ENCODE results near the gene HOXC11. TPM values are rescaled to one million over a fixed set of nuclear protein-coding genes. Genes with fewer than 3 reads are reported as not detected.

HOXC11 gene
- total and polyA plus RNA-seq, 2 of the 4 experiments (the other 2 are of a cell fraction), result not detected

GRCh38 chr12:54024127-54024526, 51.2 kb downstream of the HOXC11 start:
- WGBS, 2 experiments (ENCODE audit: extremely low coverage in 2 of 2, insufficient read length in 1 of 2), result 30% methylated on average over 10 of the region's 17 CpGs; no CpG with 5 or more reads in 1 of the 2 experiments
- Histone ChIP-seq H3K4me2 (ENCODE audit: low read depth, low read length) (no peak overlapping the region), H2BK5ac (ENCODE audit: low read depth, low read length, poor library complexity, severe bottlenecking) (no peak overlapping the region), H2AK5ac (ENCODE audit: low read depth, low read length) (no peak overlapping the region), H3K23ac (ENCODE audit: low read depth, low read length) (no peak overlapping the region), H4K8ac (ENCODE audit: low read depth in 2 of 2, low read length in 2 of 2) (no peak overlapping the region), H3K4me3 (ENCODE audit: insufficient read depth, low read depth, low read length) (no peak overlapping the region), H3K9ac (ENCODE audit: low read depth, low read length) (no peak overlapping the region), H2BK20ac (ENCODE audit: low read depth, low read length) (no peak overlapping the region), H2AFZ (replicated peaks; ENCODE audit: low read length, poor library complexity) (no peak overlapping the region), H4K20me1 (ENCODE audit: insufficient read depth, low read length) (no peaks in the 10 kb centered on the region), H3K27me3 (ENCODE audit: control insufficient read depth, insufficient read depth, low read length) (peaks cover 87% of the 10 kb centered on the region), H2BK120ac (ENCODE audit: low read depth, low read length) (no peak overlapping the region), H3K9me3 (ENCODE audit: control insufficient read depth, insufficient read depth, low read length) (no peaks in the 10 kb centered on the region), H3K14ac (replicated peaks; ENCODE audit: low read depth, low read length) (no peak overlapping the region), H2AK9ac (replicated peaks; ENCODE audit: low read depth, low read length, poor library complexity) (no peak overlapping the region), H2BK15ac (ENCODE audit: low read depth, low read length) (no peak overlapping the region), H3K4me1 (ENCODE audit: control insufficient read depth, insufficient read depth, low read length) (no peaks in the 10 kb centered on the region), H3K36me3 (ENCODE audit: control insufficient read depth, insufficient read depth, low read length) (no peaks in the 10 kb centered on the region), H3K56ac (ENCODE audit: extremely low read depth, insufficient read depth, low read length) (no peak overlapping the region), H3K27ac (ENCODE audit: insufficient read depth, low read length) (no peak overlapping the region), H3K4ac (ENCODE audit: low read depth, low read length) (no peak overlapping the region), H3K18ac (ENCODE audit: low read depth, low read length) (no peak overlapping the region), H4K5ac (ENCODE audit: low read depth, low read length) (no peak overlapping the region), H4K91ac (ENCODE audit: insufficient read depth, low read depth, low read length) (no peak overlapping the region), H3K79me1 (ENCODE audit: low read depth in 1 of 2, low read length in 2 of 2) (no peaks in the 10 kb centered on the region), H3K9me1 (ENCODE audit: insufficient read depth, low read length) (no peaks in the 10 kb centered on the region)
- TF ChIP-seq RAD21 (IDR thresholded peaks at IDR 0.05; ENCODE audit: low read length) (no peak), CHD1 (IDR thresholded peaks at IDR 0.05; ENCODE audit: low read depth, low read length) (no peak), NFE2L2 (IDR thresholded peaks at IDR 0.05; ENCODE audit: low read depth, low read length) (no peak), SMC3 (IDR thresholded peaks at IDR 0.05; ENCODE audit: low read depth, low read length) (no peak), USF2 (IDR thresholded peaks at IDR 0.05; ENCODE audit: low read depth, low read length) (no peak), MAFK (IDR thresholded peaks at IDR 0.05; ENCODE audit: low read depth, low read length) (no peak), MAZ (IDR thresholded peaks at IDR 0.05; ENCODE audit: borderline replicate concordance, low read depth, low read length) (no peak), FOS (IDR thresholded peaks at IDR 0.05; ENCODE audit: low read depth, low read length) (no peak), CEBPB (IDR thresholded peaks at IDR 0.05; ENCODE audit: low read depth, low read length) (no peak), POLR2A (IDR thresholded peaks at IDR 0.05; ENCODE audit: low read depth, low read length) (no peak)
- intact Hi-C loops (cut with micrococcal nuclease) (no loop called here), in situ Hi-C loops (cut with MboI; ENCODE audit: low sequenced_read_pairs) (no loop called here), dilution Hi-C loops (cut with HindIII; ENCODE audit: low sequenced_read_pairs, unreplicated experiment) (no loop called here)
- no TSS peak for BruUV-seq (replicated peaks)
- ChIA-PET CTCF (interaction anchor here (0.5 to 1.3 kb wide), 2 partner anchors 8 to 177 kb away, joined by 4 to 7 read pairs; no protein-coding TSS in a partner anchor), POLR2A (ENCODE audit: unreplicated experiment) (no interaction called here)
- DNase-seq (no peak), ATAC-seq (ENCODE audit: low read depth) (no peak)
